Choroid plexus epithelial cell (primary cell): ENCODE results near the gene BMP7.

Source experiments
- DNase-seq: peaks from one replicate; pipeline ENCODE4 v3.0.0-alpha.2; 2010; ENCODE audit warnings: low read depth
- H3K4me3 ChIP-seq: 2 replicates; pipeline ENCODE4 v1.5.1; 2011; ENCODE audit warnings: low read depth, mild to moderate bottlenecking, control low read depth, low read length, moderate library complexity
- TF ChIP-seq, protein P1 (sequence below): conservative IDR thresholded peaks from 2 replicates; pipeline ENCODE4 v1.5.1; 2011; ENCODE audit warnings: low read depth, mild to moderate bottlenecking, control low read depth, inconsistent platforms, low read length, moderate library complexity

The BMP7 gene

GRCh38 chr20:57236813-57237584 is 29.4 kb downstream of the BMP7 start:
- no peak for DNase-seq
- no peak overlapping the region for H3K4me3 ChIP-seq
- TF ChIP-seq, protein P1, sequence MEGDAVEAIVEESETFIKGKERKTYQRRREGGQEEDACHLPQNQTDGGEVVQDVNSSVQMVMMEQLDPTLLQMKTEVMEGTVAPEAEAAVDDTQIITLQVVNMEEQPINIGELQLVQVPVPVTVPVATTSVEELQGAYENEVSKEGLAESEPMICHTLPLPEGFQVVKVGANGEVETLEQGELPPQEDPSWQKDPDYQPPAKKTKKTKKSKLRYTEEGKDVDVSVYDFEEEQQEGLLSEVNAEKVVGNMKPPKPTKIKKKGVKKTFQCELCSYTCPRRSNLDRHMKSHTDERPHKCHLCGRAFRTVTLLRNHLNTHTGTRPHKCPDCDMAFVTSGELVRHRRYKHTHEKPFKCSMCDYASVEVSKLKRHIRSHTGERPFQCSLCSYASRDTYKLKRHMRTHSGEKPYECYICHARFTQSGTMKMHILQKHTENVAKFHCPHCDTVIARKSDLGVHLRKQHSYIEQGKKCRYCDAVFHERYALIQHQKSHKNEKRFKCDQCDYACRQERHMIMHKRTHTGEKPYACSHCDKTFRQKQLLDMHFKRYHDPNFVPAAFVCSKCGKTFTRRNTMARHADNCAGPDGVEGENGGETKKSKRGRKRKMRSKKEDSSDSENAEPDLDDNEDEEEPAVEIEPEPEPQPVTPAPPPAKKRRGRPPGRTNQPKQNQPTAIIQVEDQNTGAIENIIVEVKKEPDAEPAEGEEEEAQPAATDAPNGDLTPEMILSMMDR: no peak

- H3K4me3 ChIP-seq: no peak overlapping the region
- DNase-seq: no peak
- TF ChIP-seq, protein P1: no peak
These were observed 31.7 kb downstream of the BMP7 start for GRCh38 chr20:57234556-57235251.

DNA sequence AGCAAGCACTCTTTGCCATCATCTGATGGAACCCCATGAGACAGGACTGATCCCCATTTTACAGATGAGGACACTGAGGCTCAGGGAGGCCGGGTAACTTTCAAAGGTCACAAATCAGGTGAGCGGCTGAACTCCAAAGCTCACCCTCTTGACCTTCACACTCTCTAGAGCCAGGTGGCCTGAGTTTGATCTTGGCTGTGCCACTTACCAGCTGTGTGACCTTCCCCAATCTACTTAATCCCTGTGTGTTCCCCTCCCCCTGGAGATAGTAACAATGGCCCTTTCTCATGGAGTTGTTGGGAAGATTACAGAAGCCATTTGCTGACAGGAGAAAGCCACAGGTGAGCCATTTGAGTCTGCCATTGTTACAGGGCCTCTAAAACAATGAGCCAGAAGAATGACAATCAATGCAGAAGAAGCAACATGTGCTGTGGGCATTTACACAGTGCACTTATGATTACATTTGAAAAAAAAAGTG is 34.5 kb downstream of the BMP7 start:
- H3K4me3 ChIP-seq: no peak overlapping the region
- TF ChIP-seq, protein P1: no peak
- DNase-seq: no peak

GRCh38 chr20:57231161-57231560 is 35.3 kb downstream of the BMP7 start:
- no peak overlapping the region for H3K4me3 ChIP-seq
- TF ChIP-seq, protein P1: no peak
- DNase-seq: no peak

GRCh38 chr20:57230247-57230646 is 36.2 kb downstream of the BMP7 start:
- TF ChIP-seq, protein P1: no peak
- H3K4me3 ChIP-seq: no peak overlapping the region
- no peak for DNase-seq

DNA sequence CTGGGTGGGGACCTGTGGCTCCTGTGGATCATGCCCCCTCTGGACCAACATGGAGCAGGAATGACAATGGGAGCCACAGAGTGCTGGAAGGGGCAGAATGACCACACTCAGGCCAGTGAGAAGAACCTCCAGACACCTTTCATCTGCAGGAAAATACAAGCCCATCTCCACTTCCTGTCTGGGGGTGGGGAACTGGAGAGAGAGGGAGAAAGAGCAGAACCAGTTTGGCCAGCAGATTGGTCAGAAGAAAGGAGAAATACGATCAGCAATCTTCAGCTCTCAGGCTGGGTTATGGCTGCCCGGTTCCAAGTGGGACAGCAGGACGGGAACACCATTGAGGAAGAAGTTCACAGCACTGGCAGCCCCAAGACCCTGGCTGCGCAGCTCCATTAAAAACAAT is 37.0 kb downstream of the BMP7 start:
- no peak overlapping the region for H3K4me3 ChIP-seq
- TF ChIP-seq, protein P1: no peak
- no peak for DNase-seq
